NCI-H524 (cell line): ENCODE data around the gene C1QTNF3.
"Not testable (repeated sequence)": the region's sequence is repeated elsewhere in the genome, so short reads cannot be mapped to it uniquely, and the experiment has no call there.

ENCODE experiments used
- DNase-seq, 2 experiments: peaks; one replicate each; lab custom pipeline; 2025; lab: John Stamatoyannopoulos, UW

C1QTNF3 gene

DNA sequence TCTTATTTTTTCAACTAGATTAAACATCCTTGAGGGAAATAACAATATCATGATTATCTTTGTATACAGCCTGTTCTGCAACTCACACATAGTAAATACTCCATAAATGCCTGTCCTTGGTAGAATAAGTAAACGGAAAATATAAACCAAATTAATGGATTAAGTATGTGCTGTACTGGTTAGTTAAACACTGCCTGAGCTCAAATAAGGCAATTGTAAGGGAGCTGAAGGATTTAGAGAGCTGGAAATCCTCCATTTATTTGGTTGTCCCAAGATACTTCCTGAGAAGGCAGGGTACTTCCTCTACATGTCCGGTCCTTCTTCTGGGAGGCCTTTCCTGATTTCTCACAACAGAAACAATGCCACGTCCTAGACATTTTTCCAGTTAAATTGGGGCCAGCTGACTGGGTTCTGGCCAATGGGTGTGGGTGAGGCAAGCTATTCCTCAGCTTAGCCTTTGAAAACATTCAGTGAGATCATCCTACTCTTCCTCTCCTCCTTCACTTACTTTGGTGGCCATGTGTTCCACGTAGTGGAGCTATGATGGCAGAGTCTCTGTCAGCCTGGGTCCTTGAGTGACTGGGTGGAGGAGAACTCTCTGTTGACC lies 8.5 kb upstream of the C1QTNF3 start:
- DNase-seq, result no peak

DNA sequence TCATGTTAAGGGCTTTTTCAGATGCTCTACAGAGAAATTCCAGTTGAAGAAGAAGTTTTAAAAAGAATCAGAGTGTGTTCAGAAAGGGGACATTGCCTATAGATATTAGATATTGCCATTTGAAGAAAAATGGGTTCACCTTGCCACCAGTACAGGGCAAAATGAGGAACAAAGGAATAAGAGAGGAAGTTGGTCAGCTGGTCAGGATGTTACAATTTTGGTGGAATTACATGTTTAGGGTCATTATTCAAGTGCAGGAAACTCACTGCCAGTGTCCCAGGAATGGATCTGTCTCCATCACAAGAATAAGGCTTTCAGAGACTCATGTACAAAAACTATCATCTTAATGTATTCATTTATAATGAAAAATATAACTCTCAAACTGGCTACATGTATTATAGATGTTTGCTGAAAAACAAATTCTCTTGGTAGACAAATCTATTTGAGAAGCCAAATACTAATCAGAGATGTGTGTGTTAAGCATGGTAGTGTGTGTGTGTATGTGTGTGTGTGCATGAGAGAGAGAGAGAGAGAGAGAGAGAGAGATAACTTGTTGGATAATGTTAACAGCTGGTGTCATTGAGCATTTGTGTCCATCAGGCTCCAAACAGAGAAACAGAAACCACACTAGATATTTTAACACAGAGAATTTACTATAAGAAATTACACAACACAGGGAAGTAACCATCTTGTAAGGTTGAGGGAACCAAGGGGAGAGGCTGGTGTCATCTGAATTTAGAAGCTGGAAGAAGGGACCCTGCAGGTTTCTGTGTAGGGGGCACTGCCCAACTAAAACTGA lies 5.0 kb upstream of the C1QTNF3 start:
- DNase-seq, result no peak

DNA sequence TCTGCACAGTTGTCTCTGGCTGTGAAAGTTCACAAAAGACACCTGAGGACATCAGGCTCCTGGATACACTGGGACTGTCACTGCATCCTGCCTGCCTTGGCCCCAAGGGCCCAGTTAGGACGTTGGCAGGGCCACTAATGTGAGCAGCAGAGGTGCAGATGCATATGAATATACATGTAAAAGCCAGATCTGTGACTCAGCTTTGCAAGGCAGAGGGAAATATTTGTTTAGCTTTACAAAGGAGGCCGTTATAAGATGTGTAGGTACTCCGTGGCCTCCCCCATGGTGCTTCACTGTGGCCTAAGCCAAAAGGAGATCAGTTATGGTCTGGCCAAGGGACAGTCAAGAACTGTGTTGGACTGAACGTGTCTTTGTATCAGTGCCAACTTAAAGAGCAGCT lies 4.1 kb upstream of the C1QTNF3 start:
- DNase-seq, result no peak

DNA sequence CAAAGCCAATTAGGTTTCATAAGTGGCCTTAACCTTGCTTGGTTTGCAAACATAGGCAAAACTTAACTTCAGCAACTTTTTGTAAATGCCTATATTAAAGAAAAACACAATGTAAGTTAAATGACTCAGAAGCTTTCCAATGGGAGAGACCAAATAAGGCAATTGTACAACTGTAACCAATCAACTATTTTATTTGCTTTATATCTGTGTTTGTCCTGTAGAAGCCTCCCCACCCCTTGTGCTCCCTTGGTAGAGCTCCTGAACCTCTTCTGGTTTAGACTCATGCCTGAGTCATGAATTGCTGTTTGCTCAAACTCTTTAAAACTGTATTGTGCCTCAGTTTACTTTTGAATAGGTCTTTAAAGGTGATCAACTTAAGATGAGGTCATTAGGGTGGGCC lies 3.0 kb upstream of the C1QTNF3 start:
- no peak for DNase-seq

DNA sequence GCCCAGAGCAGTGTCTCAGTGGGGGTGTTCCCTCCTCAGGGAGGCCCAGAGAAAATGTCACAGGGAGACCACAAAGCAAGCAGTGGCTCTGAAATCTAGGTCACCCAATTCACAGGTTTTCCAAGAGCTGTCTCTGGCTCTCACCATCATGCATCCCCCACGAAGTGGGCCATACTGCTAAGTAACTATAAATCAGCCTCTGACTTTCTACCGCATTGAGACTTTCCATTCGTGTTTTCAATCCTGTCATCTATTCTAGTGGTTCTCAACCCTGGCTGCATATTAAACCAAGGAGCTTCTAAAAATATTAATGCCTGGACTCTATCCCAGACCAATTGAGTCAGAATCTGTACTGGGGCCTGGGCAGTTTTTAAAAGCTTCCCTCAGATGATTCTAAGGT lies 2.0 kb upstream of the C1QTNF3 start:
- DNase-seq, result no peak

DNA sequence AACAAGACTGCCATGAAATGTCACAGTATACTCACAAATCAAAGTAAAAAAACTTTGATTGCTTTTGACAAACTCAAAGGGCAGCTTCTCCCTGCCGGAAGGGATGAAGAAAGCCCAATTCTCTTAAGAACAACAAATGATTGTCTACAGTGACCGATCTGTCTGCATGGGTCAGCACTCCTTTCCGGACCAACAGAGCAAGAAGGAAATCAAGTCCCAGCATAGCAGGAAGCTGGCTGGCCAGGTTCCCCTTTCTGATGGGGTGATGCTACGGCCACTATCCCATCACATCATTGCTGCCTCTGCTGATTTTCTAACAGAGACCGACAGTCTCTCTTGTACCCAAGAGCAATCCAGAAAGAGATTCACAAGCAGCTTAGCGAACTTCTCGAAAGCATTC lies 692 bp downstream of the C1QTNF3 start:
- DNase-seq, result no peak

DNA sequence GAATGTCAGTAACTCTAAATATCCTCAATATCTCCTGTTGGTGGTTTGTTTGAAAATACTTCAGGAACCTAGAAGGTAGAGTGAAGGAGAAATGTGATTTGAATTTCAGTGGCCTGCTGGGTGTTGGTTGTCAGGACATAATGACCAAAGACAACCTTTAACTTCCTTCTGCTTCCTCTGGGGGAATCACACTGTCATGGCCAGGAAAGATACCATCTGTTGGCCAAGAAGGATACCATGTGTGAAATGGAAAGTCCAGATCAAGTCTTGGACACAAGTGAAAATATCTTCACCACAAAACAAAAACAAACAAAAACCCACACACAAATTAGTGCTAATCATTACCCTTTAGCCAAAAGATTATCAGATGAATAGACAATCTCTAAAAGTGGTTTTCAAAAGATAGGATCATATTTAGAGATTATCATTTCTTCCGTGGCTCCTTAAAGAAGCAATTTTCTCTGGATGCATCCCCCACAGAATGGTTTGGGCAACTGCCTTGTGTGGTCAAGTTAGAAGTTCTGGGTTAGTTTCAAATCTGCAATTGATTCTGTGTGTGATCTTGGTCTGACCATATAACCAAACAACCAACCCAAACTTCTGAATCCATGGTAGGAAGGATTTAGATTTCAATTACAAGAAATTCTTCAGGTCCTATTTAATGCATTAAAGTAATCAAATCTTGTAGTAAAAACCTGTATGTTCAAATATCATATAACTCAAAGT lies 1.6 kb downstream of the C1QTNF3 start:
- DNase-seq, result no peak

DNA sequence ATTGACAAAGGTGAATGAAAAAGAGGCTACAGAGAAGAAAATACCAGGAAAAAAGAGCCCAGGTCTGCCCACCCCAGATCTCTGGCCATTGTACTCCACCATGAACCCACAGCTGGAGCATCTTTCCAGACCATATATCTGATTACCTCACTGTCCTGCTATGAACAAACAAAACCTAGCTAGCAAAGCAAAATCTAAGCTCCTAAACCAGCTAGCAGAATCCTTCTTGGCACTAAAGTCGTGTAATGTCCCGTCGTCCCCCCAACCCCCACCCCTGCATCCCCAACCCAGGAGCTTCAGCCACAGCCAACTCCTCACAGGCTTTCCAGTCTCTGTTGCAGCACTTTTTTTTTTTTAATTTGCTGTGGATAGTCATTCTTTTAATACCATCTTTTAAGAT lies 2.5 kb downstream of the C1QTNF3 start:
- no peak for DNase-seq

DNA sequence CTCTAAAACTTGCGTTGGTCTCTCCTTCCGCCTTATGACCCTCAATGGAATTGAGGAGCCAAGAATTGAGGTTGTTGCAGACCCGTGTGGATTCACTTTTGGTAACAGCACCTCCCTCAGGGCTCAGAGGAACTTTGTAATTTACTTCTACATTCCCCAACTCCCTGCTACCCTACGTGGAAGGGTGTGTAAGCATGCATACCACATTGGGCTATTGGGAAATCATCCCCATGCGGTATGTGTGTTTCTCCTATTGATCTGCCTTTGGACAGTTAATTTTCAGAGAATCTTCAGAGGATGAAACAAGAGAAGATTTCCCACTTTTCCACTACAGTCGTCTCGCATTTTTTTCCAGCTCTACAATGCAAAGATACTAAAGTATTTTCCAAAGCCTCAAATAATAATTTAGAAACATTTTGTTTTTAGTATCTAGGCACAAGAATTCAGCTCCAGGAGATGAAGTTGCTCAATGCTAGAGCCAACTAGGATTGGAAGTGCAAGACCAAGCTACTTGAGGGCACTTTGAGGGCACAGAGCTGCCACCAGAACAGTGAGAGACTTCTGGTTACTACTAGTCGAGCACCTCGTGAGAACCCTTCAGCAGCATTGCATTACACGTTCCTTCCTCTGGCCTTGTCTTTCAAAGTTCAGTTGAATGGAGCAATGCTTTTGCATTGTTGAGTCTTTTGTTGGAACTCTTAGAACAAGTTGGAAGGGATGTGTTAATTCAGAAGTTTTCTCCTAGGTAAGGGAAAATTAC lies 3.4 kb downstream of the C1QTNF3 start:
- no peak for DNase-seq

DNA sequence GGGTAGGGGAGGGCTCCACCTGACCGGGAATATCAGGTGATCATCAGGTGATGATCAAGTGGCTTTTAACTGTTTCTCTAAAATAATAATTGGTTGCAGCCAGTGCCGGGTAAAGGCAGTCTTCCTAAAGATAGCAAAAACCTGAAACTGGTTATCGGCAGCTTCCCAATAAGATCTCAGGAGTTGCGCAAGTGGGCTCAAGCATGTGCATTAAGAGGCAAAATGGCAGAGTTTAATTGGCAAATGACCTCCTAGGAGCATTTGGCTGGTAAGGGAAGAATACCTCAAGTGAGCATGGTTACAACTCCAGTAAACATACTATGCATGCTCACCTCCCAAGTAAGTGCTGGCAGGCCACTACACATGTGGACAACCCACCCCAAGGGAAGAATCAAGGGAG lies 4.2 kb downstream of the C1QTNF3 start:
- DNase-seq, result no peak

DNA sequence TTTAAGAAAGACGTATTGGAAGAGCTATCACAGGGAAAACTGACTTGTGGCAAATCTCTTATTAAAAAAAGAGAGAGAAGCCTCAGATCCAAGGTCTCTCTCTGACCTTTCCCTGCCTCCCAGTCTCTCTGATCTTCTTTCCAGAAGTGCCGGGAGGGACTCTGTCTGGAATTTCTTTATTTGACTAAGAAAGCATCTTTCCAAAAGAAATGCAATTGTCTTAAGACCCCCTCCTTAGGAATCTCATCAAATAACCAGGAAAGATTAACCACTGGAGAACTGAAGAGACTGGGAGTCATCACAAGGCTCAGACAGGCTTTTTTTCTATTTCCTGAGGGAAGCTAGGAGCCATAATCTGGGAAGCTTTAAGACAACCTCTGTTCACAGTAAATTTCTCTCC lies 4.6 kb downstream of the C1QTNF3 start:
- no peak for DNase-seq

DNA sequence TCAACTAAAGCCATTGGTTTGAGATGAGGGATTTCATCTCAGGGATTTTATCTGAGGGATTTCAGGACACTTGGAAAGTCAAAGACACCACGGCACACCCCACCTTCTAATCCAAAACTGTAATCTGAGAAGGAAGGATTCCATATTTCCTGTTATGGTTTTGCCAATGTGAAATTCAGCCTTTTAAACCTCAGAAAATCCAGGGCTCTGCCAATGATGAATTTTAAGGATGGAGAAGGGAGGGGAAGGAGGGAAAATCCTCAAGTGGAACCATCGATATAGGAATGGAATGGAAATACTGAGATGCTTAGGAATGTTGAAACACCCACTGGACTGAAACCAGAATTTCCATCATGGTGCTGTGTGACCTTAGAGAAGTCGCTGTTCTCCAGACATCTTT lies 5.3 kb downstream of the C1QTNF3 start:
- no peak for DNase-seq

DNA sequence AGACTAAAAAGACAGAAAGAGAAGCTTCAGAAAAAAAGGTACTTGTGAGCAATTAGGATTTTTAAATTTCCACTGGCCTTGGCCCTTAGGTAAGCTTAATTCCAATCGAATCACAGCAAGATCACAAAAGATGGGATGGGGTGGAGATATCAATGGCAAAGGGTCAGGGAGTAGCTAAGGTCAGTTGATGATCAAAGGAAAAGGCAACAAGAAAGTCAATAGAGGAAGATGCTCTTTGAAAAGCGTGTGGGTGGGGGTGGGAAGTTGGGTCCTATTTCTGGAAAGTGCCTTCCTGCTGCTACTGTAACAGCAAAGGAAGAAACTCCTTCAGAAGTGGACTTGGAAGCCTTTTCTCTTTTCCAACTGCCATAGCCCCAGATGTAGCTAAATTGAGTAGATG lies 7.3 kb downstream of the C1QTNF3 start:
- no peak for DNase-seq

DNA sequence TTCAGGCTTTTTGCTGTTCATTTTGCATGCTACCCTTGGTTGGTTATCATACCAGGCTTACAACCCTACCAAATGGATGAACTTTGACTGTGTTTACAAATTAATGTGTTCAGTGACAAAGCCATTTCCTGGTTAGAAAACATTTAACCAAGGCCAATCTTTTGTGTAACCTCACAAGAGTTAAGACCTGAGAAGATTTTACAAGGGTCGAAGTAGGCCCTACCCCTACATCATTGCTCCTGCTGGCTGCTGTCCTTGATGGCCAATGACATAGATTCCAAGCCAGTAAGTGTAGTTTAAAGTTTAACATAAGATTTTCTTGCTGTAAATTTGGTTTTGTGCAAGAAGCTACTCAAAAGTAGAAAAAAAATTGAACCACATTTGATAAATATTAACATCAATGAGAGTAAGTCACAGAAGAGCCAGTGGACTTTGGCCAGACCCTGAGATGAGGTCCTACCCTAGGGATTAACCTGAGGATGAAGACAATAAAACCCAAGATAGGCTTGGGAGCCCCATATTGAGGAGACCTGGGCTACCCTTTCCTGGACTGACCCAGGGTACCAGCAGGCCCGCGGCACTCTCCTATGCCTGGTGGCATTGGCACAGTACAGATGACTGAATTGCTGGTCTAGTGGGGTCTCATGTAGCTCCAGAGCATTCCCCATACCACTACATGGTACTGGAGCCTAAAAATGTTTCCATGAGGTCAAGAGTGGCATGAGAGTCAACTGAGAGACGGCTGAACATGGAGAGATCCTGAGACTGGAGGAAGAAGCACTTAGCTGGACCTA lies 8.3 kb downstream of the C1QTNF3 start:
- DNase-seq, result no peak

DNA sequence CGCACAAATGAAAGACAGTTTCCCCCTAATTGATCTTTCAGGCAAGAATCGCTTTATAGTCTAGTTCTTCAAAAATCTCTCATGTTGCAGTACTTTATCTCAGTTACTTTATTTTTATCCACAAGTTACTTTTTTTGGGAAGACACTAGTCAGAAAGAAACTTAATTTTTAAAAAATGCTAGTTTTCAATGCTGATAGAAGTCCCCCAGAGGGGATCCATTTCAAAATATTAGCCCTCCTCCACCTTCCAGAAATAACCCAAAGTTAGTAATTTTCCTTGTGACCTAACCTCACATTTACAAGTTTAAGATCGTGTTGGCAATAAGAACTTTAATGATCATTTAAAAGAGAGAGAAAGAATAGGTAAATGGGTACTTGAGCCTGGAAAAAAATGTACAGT lies 11.0 kb downstream of the C1QTNF3 start:
- no peak for DNase-seq

DNA sequence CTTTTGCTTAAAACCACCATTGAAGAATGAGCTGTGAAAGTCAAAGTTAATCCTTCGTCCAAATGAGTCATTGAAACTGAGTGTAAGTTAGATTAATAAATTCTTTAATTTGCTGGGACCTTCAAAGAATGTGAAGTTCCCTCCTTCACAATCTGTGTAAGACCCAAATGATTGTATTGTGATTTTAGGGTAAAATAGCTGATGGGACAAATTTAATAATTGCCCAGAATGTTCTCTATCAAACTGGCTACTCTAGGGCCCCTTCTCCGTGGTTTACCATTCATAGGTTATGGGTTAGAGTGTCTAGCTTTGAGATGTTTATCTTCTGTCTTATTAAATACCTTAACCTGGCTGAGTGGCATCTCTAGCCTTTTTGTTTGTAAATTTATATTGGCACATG lies 11.9 kb downstream of the C1QTNF3 start:
- no peak for DNase-seq

DNA sequence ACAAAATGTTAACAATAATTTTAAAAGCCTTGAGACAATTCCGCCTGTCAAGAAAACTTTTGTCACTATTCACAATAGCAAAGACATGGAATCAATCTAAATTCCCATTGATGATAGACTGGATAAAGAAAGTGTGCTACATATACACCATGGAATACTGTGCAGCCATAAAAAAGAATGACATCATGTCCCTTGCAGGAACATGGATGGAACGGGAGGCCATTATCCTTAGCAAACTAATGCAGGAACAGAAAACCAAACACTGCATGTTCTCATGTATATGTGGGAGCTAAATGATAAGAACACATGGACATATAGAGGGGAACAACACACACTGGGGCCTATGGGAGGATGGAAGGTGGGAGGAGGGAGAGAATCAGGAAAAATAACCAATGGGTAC lies 12.4 kb downstream of the C1QTNF3 start:
- DNase-seq, result not testable (repeated sequence)

DNA sequence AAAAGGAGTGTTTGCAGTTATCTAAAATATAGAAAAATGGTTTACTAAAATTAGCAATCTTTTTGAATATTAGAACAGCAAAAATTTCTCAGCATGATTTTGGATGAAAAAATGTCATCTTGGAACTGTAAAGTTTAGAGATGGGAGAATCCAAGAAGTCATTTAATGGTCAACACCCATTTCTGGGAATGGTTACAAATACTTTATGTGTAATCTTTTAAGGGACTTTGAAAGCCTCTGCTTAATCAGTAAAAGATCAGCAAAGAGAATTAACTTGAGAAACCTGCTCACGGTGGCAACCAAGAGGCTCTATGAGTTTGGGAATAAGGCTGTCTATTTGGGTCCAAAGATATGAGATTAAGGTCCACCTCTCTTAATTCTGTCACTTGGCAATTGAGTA lies 13.0 kb downstream of the C1QTNF3 start:
- DNase-seq, result no peak

DNA sequence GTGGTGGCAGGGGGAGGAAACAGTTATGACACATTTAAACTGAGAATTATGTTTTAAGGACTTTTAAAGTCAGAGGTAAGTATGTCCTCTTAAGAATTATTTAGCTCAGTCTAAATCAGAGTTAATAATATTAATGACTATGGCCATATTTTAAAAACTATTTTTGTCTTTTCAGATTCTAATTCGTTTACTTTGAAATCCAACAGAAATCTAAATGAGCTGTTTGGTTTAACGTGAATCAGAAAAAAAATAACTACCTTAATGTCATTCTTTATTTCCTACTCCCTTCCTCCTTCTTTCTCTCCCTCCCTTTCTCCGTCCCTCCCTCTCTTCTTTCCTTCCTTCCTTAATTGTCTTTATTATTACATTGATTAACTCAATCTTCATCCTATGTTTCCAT lies 14.7 kb downstream of the C1QTNF3 start:
- no peak for DNase-seq

DNA sequence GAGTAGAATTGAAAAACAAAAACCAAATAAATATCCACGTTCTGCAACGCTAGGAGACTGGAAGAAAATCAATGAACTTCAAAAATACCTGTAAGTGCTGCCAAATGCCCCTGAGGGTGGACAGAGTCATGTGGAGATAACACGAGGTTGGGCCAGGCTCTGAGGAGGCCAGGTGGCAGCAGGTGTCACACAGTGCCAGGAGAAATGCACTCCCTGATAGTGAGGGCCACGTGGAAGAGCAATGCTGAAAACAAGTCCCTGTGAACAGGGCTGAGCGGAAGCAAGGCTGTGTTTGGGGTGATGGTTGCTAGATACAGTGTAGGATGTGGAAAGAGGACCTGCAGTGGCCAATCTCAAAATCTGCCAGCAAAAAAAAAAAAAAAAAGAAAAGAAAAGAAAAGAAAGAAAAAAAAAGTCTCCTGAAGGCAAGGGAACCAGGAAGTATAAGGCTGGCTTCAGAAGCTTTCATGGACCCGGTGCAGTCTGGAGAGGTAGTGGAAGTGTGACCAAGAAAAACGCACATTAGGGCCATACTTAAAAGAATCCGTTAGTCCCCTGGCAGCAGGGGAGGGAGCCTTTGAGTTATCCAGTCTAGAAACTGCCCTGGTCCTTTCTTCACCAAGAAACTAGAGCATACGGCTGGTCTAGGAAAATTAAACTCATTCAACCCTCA lies 16.8 kb downstream of the C1QTNF3 start:
- DNase-seq, result no peak

DNA sequence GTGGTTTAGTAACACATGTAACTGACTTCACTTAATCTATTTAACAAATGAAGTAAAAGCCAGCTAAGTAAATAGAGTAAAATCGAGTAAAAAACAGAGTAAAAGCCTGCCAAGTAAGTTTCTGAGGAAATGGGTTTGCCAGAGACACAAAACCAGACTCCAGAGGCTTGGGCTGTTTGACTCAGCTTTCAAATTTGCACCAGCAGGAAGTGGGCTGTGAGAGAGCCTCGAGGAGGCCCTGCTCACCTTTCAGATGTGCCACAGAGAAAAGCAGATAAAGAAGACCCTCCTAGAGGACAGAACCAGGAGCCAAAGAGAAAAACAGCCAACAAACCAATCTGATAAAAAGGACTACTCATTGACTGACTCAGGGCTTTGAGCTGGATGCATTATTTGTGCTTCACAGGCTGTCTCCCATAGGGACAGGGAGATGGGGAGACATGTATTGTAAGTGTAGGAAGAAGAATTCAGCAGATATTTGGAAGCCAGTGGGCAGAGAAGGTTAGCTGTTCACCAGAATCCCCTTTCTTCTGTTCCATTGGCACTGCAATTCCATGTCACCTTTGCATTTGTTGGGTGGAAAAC lies 20.8 kb downstream of the C1QTNF3 start:
- DNase-seq, result no peak
